Mesendoderm (in vitro differentiated cells): ENCODE data around the gene AOPEP.

Experiments
- DNase-seq: peaks from one replicate; pipeline ENCODE4 v3.0.0; 2013
- H2AK5ac ChIP-seq: 2 replicates; pipeline ENCODE4 v1.6.1; 2013; ENCODE audit warnings: low read length, inconsistent platforms
- H2BK120ac ChIP-seq: 2 replicates; pipeline ENCODE4 v1.6.1; 2013; ENCODE audit warnings: low read depth, mild to moderate bottlenecking, low read length, moderate library complexity, mixed read lengths
- H2BK15ac ChIP-seq: replicated peaks from 2 replicates; pipeline ENCODE4 v1.6.1; 2013; ENCODE audit warnings: low read depth, mild to moderate bottlenecking, moderate library complexity
- H2BK5ac ChIP-seq: 2 replicates; pipeline ENCODE4 v1.6.1; 2013; ENCODE audit warnings: low read length, inconsistent platforms
- H3K18ac ChIP-seq: 2 replicates; pipeline ENCODE4 v1.6.1; 2013; ENCODE audit warnings: mild to moderate bottlenecking, low read length, mixed read lengths
- H3K23ac ChIP-seq: one replicate; pipeline ENCODE4 v1.6.1; 2013; ENCODE audit warnings: low read length
- H3K27ac ChIP-seq: 2 replicates; pipeline ENCODE4 v1.5.1; 2013; ENCODE audit warnings: low read depth, mild to moderate bottlenecking, inconsistent platforms, low read length, moderate library complexity
- H3K27me3 ChIP-seq: 2 replicates; pipeline ENCODE4 v1.6.1; 2013; ENCODE audit warnings: low read length, control low read depth, mild to moderate bottlenecking, inconsistent platforms; ENCODE audit not compliant: insufficient read depth, poor library complexity
- H3K36me3 ChIP-seq: 2 replicates; pipeline ENCODE4 v1.6.1; 2013; ENCODE audit warnings: low read length, inconsistent platforms; ENCODE audit not compliant: control insufficient read depth, insufficient read depth
- H3K4ac ChIP-seq: one replicate; pipeline ENCODE4 v1.6.1; 2013; ENCODE audit warnings: low read depth, mild to moderate bottlenecking, low read length, moderate library complexity
- H3K4me1 ChIP-seq: 2 replicates; pipeline ENCODE4 v1.6.1; 2013; ENCODE audit warnings: low read depth, low read length, inconsistent platforms; ENCODE audit not compliant: control insufficient read depth
- H3K4me2 ChIP-seq: 2 replicates; pipeline ENCODE4 v1.6.1; 2013; ENCODE audit warnings: low read length
- H3K4me3 ChIP-seq: 2 replicates; pipeline ENCODE4 v1.5.1; 2013; ENCODE audit warnings: mild to moderate bottlenecking, low read length
- H3K56ac ChIP-seq: one replicate; pipeline ENCODE4 v1.6.1; 2013; ENCODE audit warnings: low read length
- H3K79me1 ChIP-seq: 2 replicates; pipeline ENCODE4 v1.6.1; 2013; ENCODE audit warnings: low read length, inconsistent platforms
- H3K79me2 ChIP-seq: 2 replicates; pipeline ENCODE4 v1.6.1; 2013; ENCODE audit warnings: mild to moderate bottlenecking, low read length; ENCODE audit not compliant: control insufficient read depth, insufficient read depth
- H3K9ac ChIP-seq: 2 replicates; pipeline ENCODE4 v1.6.1; 2013; ENCODE audit warnings: low read length, inconsistent platforms
- H4K5ac ChIP-seq: one replicate; pipeline ENCODE4 v1.6.1; 2013; ENCODE audit warnings: low read length
- H4K8ac ChIP-seq: one replicate; pipeline ENCODE4 v1.6.1; 2013; ENCODE audit warnings: low read depth, mild to moderate bottlenecking, control low read depth, low read length, moderate library complexity
- WGBS: extraction: QIAGEN DNeasy Blood & Tissue Kit; methylation state at CpG from one replicate; pipeline ENCODE4 v1.1.7; 2013; ENCODE audit warnings: low lambda C conversion rate, missing lambda C conversion rate; ENCODE audit not compliant: insufficient coverage; ENCODE audit errors: extremely low coverage; 5-methylcytosine and 5-hydroxymethylcytosine counted together

AOPEP gene

GRCh38 chr9:94783928-94784327 lies 57.4 kb downstream of the AOPEP start:
- Histone ChIP-seq H4K8ac (no peak overlapping the region), H2BK15ac (no peak overlapping the region), H4K5ac (no peak overlapping the region), H2BK120ac (no peak overlapping the region), H3K79me2 (no peaks in the 10 kb centered on the region), H3K4ac (no peak overlapping the region), H2BK5ac (no peak overlapping the region), H3K18ac (no peak overlapping the region), H3K4me2 (no peak overlapping the region), H3K27me3 (no peaks in the 10 kb centered on the region), H3K9ac (no peak overlapping the region), H3K4me1 (peaks cover 4% of the 10 kb centered on the region), H3K23ac (no peak overlapping the region), H3K4me3 (no peak overlapping the region), H3K27ac (no peak overlapping the region), H3K56ac (no peak overlapping the region), H3K36me3 (no peaks in the 10 kb centered on the region), H2AK5ac (no peak overlapping the region), H3K79me1 (peaks cover 1% of the 10 kb centered on the region)
- no CpG with 5 or more reads among the region's 2 CpGs for WGBS
- DNase-seq, result no peak

GRCh38 chr9:94785215-94786169 lies 59.0 kb downstream of the AOPEP start:
- Histone ChIP-seq H3K27ac (no peak overlapping the region), H3K4me3 (no peak overlapping the region), H3K4me2 (no peak overlapping the region), H2BK120ac (no peak overlapping the region), H3K27me3 (no peaks in the 10 kb centered on the region), H2AK5ac (no peak overlapping the region), H3K23ac (no peak overlapping the region), H2BK15ac (no peak overlapping the region), H3K4ac (no peak overlapping the region), H3K56ac (no peak overlapping the region), H3K79me1 (peaks cover 1% of the 10 kb centered on the region), H3K4me1 (peaks cover 4% of the 10 kb centered on the region), H4K5ac (no peak overlapping the region), H3K79me2 (no peaks in the 10 kb centered on the region), H2BK5ac (no peak overlapping the region), H4K8ac (peak overlapping the region; percentile 31), H3K18ac (no peak overlapping the region), H3K9ac (no peak overlapping the region), H3K36me3 (no peaks in the 10 kb centered on the region)
- no CpG with 5 or more reads among the region's 10 CpGs for WGBS
- no peak for DNase-seq

GRCh38 chr9:94786586-94786985 lies 60.1 kb downstream of the AOPEP start:
- H3K4ac ChIP-seq, result no peak overlapping the region

GRCh38 chr9:94787266-94787665 lies 60.8 kb downstream of the AOPEP start:
- Histone ChIP-seq H3K18ac (no peak overlapping the region), H3K79me2 (no peaks in the 10 kb centered on the region), H3K4me3 (no peak overlapping the region), H4K5ac (no peak overlapping the region), H3K27me3 (no peaks in the 10 kb centered on the region), H3K36me3 (no peaks in the 10 kb centered on the region), H3K56ac (no peak overlapping the region), H2BK5ac (no peak overlapping the region), H3K9ac (no peak overlapping the region), H3K4ac (no peak overlapping the region), H3K79me1 (peaks cover 1% of the 10 kb centered on the region), H3K27ac (no peak overlapping the region), H3K23ac (no peak overlapping the region), H3K4me1 (peaks cover 4% of the 10 kb centered on the region), H2AK5ac (no peak overlapping the region), H4K8ac (no peak overlapping the region), H2BK15ac (no peak overlapping the region), H2BK120ac (no peak overlapping the region), H3K4me2 (no peak overlapping the region)
- no peak for DNase-seq
- no CpG with 5 or more reads among the region's 6 CpGs for WGBS

More at GRCh38 chr9:94786586-94786985, 60.1 kb downstream of the AOPEP start:
- no peak overlapping the region for H2BK15ac ChIP-seq
- H3K4me2 ChIP-seq, result no peak overlapping the region
- H3K4me1 ChIP-seq, result peaks cover 4% of the 10 kb centered on the region
- H3K79me1 ChIP-seq, result peaks cover 1% of the 10 kb centered on the region
- no peak overlapping the region for H4K5ac ChIP-seq
- no peak overlapping the region for H4K8ac ChIP-seq
- H2BK5ac ChIP-seq, result no peak overlapping the region
- no peaks in the 10 kb centered on the region for H3K36me3 ChIP-seq
- DNase-seq, result no peak
- no peak overlapping the region for H3K18ac ChIP-seq
- no peak overlapping the region for H3K23ac ChIP-seq
- H2BK120ac ChIP-seq, result no peak overlapping the region
- no peak overlapping the region for H3K4me3 ChIP-seq
- no peak overlapping the region for H2AK5ac ChIP-seq
- no peak overlapping the region for H3K9ac ChIP-seq
- H3K79me2 ChIP-seq, result no peaks in the 10 kb centered on the region
- no peak overlapping the region for H3K27ac ChIP-seq
- H3K56ac ChIP-seq, result no peak overlapping the region
- H3K27me3 ChIP-seq, result no peaks in the 10 kb centered on the region
- WGBS, result no CpG with 5 or more reads among the region's 3 CpGs

- Histone ChIP-seq H3K4me1 (peaks cover 4% of the 10 kb centered on the region), H3K56ac (no peak overlapping the region), H3K27ac (no peak overlapping the region), H2BK120ac (no peak overlapping the region), H3K9ac (no peak overlapping the region), H3K79me1 (peaks cover 1% of the 10 kb centered on the region), H2BK15ac (no peak overlapping the region), H4K5ac (no peak overlapping the region), H3K36me3 (no peaks in the 10 kb centered on the region), H3K79me2 (no peaks in the 10 kb centered on the region), H3K27me3 (no peaks in the 10 kb centered on the region), H3K23ac (no peak overlapping the region), H2BK5ac (no peak overlapping the region), H4K8ac (no peak overlapping the region), H3K18ac (no peak overlapping the region), H3K4me3 (no peak overlapping the region), H3K4ac (no peak overlapping the region), H2AK5ac (no peak overlapping the region), H3K4me2 (no peak overlapping the region)
- DNase-seq, result no peak
Observed at GRCh38 chr9:94788570-94789105, 62.1 kb downstream of the AOPEP start.
